K562 (cell line): ENCODE data around the gene SLC8A2. TPM values are rescaled to one million over a fixed set of nuclear protein-coding genes. Genes with fewer than 3 reads are reported as not detected.

Experiments used
- BRD9 ChIP-seq: fragments of 450-650 bp; IDR thresholded peaks from 2 replicates; pipeline ENCODE4 v1.6.1; 2018; ENCODE audit warnings: low read depth; ENCODE audit not compliant: partially characterized antibody
- CBX2 ChIP-seq: fragments of 200-600 bp; sonication (generic); IDR thresholded peaks from one replicate; pipeline ENCODE4 v1.6.1; 2012; ENCODE audit warnings: mild to moderate bottlenecking, low read length, inconsistent platforms; ENCODE audit not compliant: insufficient read depth, poor library complexity, severe bottlenecking
- HEY1 ChIP-seq: fragments of 250-450 bp; sonication (Bioruptor Pico); IDR thresholded peaks from 2 replicates; pipeline ENCODE4 v1.5.0; 2020; ENCODE audit warnings: mild to moderate bottlenecking, moderate library complexity, borderline replicate concordance
- IFI16 ChIP-seq: fragments of 250-450 bp; sonication (Bioruptor Pico); IDR thresholded peaks from 2 replicates; pipeline ENCODE4 v2.1.2; 2022; ENCODE audit warnings: mild to moderate bottlenecking, inconsistent platforms
- KDM5B ChIP-seq: fragments of 200-600 bp; sonication (generic); IDR thresholded peaks from 2 replicates; pipeline ENCODE4 v1.6.1; 2012; ENCODE audit warnings: low read depth, mild to moderate bottlenecking, moderate library complexity, low read length, control low read depth, inconsistent platforms; ENCODE audit not compliant: insufficient replicate concordance
- POLR3G ChIP-seq: IDR thresholded peaks from 2 replicates; pipeline ENCODE4 v1.6.1; 2011; ENCODE audit not compliant: insufficient read length, insufficient replicate concordance; ENCODE audit errors: extremely low read depth
- PRPF4 ChIP-seq: fragments of 200-400 bp; formaldehyde crosslinking; IDR thresholded peaks from one replicate; pipeline ENCODE4 v1.6.1; 2017; ENCODE audit warnings: low read length, low read depth, mild to moderate bottlenecking; ENCODE audit not compliant: insufficient read depth, poor library complexity, severe bottlenecking
- SAP30 ChIP-seq: fragments of 200-600 bp; sonication (generic); IDR thresholded peaks from 2 replicates; pipeline ENCODE4 v1.6.1; 2012; ENCODE audit warnings: borderline replicate concordance, low read depth, mild to moderate bottlenecking, moderate library complexity, low read length, control low read depth, inconsistent platforms; ENCODE audit not compliant: insufficient read depth, poor library complexity, severe bottlenecking
- SREBF1 ChIP-seq: fragments of 150-350 bp; IDR thresholded peaks from 2 replicates; pipeline ENCODE4 v1.6.1; 2014; ENCODE audit warnings: antibody characterized with exemption, low read depth, low read length, borderline replicate concordance
- THRA ChIP-seq: fragments of 450-650 bp; IDR thresholded peaks from 2 replicates; pipeline ENCODE4 v1.6.1; 2017; ENCODE audit warnings: mild to moderate bottlenecking, moderate library complexity
- TRIM28 ChIP-seq: fragments of 450-650 bp; IDR thresholded peaks from 2 replicates; pipeline ENCODE4 v1.6.1; 2017
- ZNF311 ChIP-seq: fragments of 250-450 bp; sonication (Bioruptor Pico); IDR thresholded peaks from 2 replicates; pipeline ENCODE4 v1.4.0; 2020; ENCODE audit warnings: mild to moderate bottlenecking, moderate library complexity
- ZNF324 ChIP-seq: fragments of 250-450 bp; sonication (Bioruptor Pico); IDR thresholded peaks from 2 replicates; pipeline ENCODE4 v1.4.0; 2020; ENCODE audit warnings: mild to moderate bottlenecking
- ZNF41 ChIP-seq: fragments of 250-450 bp; sonication (Bioruptor Pico); conservative IDR thresholded peaks from 2 replicates; pipeline ENCODE4 v1.4.0; 2020; ENCODE audit warnings: mild to moderate bottlenecking
- ZNF445 ChIP-seq: fragments of 250-450 bp; sonication (Bioruptor Pico); IDR thresholded peaks from 2 replicates; pipeline ENCODE4 v1.4.0; 2020; ENCODE audit warnings: low read depth, mild to moderate bottlenecking, moderate library complexity
- ZNF644 ChIP-seq: fragments of 200-800 bp; sonication (Bioruptor generic); IDR thresholded peaks from 2 replicates; pipeline ENCODE4 v1.6.1; 2016; ENCODE audit warnings: low read depth, missing genetic modification characterization, missing compliant biosample characterization
- ZNF778 ChIP-seq: fragments of 450-650 bp; formaldehyde crosslinking; IDR thresholded peaks from 2 replicates; pipeline ENCODE4 v1.4.0; 2020; ENCODE audit warnings: mild to moderate bottlenecking, moderate library complexity
- ZNF79 ChIP-seq: fragments of 250-450 bp; sonication (Bioruptor Pico); IDR thresholded peaks from 2 replicates; pipeline ENCODE4 v1.4.0; 2020; ENCODE audit warnings: low read depth, mild to moderate bottlenecking, moderate library complexity
- ZZZ3 ChIP-seq: fragments of 450-650 bp; IDR thresholded peaks from 2 replicates; pipeline ENCODE4 v1.6.1; 2016; ENCODE audit warnings: antibody characterized with exemption, mild to moderate bottlenecking, moderate library complexity
- polyA plus RNA-seq, 8 experiments: library from polyadenylated mRNA; depleted of rRNA in 4 of 8; stranded (reverse) in 5 of 8; unstranded in 3 of 8; fragments of >200 nt; fragmentation: Nextera tagmentation in 2 of 8; fragmentation: Illumina TruSeq in 1 of 8; extraction: Ambion mirVana in 2 of 8; extraction: Trizol in 1 of 8; gene quantifications; 2 replicates each; pipeline versions ENCODE4 v1.2.1 to v1.2.3, GENCODE V29; 2011 to 2014; ENCODE audit warnings: inconsistent platforms in 1 of 8, missing spikeins in 1 of 8
- total RNA-seq, 7 experiments: library from RNA; depleted of rRNA in 6 of 7; stranded (reverse); fragments of >200 nt in 6 of 7; fragmentation: Illumina TruSeq in 2 of 7; extraction: Trizol in 2 of 7; gene quantifications; 2 replicates each; pipeline versions ENCODE4 v1.2.1 to v1.2.3, GENCODE V29; 2011 to 2021; ENCODE audit warnings: low replicate concordance in 1 of 7
- TF ChIP-seq, protein P1 (sequence below): fragments of 250-450 bp; sonication (Bioruptor Pico); IDR thresholded peaks from 2 replicates; pipeline ENCODE4 v1.4.0; 2020; ENCODE audit warnings: mild to moderate bottlenecking
- TF ChIP-seq, protein P2 (sequence below): fragments of 200-400 bp; formaldehyde crosslinking; IDR thresholded peaks from 2 replicates; pipeline ENCODE4 v1.6.1; 2017; ENCODE audit warnings: mild to moderate bottlenecking, low read depth, low read length, moderate library complexity

SLC8A2 gene
- total and polyA plus RNA-seq, 9 of the 15 experiments (the other 6 are each of a cell fraction or from before 2014, with no cell fraction given) = 0.07 to 0.66 (median 0.24) TPM; not detected in 3

DNA sequence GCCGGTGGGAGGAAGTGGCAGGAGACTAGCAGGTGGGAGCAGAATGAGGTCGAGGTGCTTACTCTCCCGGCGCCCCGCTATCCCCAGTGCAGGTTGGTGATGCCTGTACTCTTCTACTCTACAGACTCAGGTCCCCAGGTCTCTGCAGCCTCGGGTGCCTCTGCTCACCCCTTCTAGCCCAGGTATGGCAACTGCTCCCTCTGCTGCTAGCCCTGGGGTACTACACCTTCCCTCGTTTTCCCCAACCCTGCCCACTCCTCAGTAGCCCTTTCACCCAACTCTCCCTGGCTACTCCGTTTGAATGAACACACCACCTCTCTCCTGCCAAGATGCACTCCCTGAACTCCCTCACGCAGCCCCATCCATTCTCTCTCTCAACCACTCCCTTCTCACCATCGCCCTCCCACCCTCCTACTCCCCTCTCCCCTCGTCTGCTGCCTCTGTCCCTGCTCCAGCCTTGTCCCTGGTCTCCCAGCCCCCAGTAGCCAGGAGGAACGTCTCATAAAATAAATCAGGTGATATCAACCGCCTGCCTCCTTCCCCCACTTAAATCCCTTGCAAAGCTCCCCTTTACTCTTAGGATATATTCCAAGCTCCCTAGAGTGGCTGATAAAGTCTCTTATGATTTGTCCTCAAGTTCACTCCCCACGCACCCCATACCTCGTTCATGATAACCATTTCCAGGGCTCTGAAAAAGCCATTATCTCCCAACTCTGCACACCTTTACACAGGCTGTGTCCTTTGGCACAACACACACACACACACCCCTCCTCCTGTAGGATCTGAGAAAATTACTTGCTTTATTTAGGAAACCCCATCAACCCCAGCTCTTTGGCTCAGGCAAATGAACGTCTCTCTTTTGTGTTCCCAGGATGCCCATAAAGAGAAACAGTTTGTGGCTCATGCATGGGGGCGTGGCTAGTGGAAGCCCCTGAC lies 44.2 kb downstream of the SLC8A2 start (continued):
- TF ChIP-seq, protein P1, sequence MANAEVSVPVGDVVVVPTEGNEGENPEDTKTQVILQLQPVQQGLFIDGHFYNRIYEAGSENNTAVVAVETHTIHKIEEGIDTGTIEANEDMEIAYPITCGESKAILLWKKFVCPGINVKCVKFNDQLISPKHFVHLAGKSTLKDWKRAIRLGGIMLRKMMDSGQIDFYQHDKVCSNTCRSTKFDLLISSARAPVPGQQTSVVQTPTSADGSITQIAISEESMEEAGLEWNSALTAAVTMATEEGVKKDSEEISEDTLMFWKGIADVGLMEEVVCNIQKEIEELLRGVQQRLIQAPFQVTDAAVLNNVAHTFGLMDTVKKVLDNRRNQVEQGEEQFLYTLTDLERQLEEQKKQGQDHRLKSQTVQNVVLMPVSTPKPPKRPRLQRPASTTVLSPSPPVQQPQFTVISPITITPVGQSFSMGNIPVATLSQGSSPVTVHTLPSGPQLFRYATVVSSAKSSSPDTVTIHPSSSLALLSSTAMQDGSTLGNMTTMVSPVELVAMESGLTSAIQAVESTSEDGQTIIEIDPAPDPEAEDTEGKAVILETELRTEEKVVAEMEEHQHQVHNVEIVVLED (CRISPR knock-in tag) = no peak
- TF ChIP-seq BRD9 (no peak), IFI16 (CRISPR knock-in tag) (no peak), ZNF445 (CRISPR knock-in tag) (no peak), TRIM28 (no peak), ZNF644 (no peak), SAP30 (no peak), ZNF324 (no peak), CBX2 (no peak), THRA (no peak), PRPF4 (no peak), KDM5B (no peak), HEY1 (CRISPR knock-in tag) (no peak), ZZZ3 (no peak), ZNF778 (CRISPR knock-in tag) (no peak), ZNF41 (no peak), SREBF1 (no peak), ZNF79 (CRISPR knock-in tag) (no peak), ZNF311 (CRISPR knock-in tag) (no peak), POLR3G (no peak)
- TF ChIP-seq, protein P2, sequence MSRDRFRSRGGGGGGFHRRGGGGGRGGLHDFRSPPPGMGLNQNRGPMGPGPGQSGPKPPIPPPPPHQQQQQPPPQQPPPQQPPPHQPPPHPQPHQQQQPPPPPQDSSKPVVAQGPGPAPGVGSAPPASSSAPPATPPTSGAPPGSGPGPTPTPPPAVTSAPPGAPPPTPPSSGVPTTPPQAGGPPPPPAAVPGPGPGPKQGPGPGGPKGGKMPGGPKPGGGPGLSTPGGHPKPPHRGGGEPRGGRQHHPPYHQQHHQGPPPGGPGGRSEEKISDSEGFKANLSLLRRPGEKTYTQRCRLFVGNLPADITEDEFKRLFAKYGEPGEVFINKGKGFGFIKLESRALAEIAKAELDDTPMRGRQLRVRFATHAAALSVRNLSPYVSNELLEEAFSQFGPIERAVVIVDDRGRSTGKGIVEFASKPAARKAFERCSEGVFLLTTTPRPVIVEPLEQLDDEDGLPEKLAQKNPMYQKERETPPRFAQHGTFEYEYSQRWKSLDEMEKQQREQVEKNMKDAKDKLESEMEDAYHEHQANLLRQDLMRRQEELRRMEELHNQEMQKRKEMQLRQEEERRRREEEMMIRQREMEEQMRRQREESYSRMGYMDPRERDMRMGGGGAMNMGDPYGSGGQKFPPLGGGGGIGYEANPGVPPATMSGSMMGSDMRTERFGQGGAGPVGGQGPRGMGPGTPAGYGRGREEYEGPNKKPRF = no peak
